Neutrophil (primary cell): ENCODE measurements around the gene ADGRG6.

Experiments
- H3K27ac ChIP-seq: fragments of 200-600 bp; sonication (generic); 2 replicates; pipeline ENCODE4 v1.5.1; 2016; ENCODE audit warnings: mild to moderate bottlenecking, moderate library complexity
- H3K27me3 ChIP-seq: fragments of 200-600 bp; sonication (generic); 2 replicates; pipeline ENCODE4 v1.6.0; 2016; ENCODE audit warnings: mild to moderate bottlenecking
- H3K36me3 ChIP-seq: fragments of 200-600 bp; sonication (generic); 2 replicates; pipeline ENCODE4 v1.5.1; 2017
- H3K4me1 ChIP-seq, 2 experiments: fragments of 200-600 bp in 1 of 2; sonication (generic) in 1 of 2; 1 replicate in 1 of 2; 2 replicates in 1 of 2; pipeline versions ENCODE4 v1.5.1 to v1.6.1; 2013 to 2016; ENCODE audit warnings: low read depth in 1 of 2, low read length in 1 of 2, mild to moderate bottlenecking in 1 of 2, moderate library complexity in 1 of 2; ENCODE audit not compliant: control insufficient read depth in 1 of 2, insufficient read depth in 1 of 2
- H3K4me3 ChIP-seq, 2 experiments: fragments of 200-600 bp in 1 of 2; sonication (generic) in 1 of 2; 1 replicate in 1 of 2; 2 replicates in 1 of 2; pipeline ENCODE4 v1.5.1; 2013 to 2016; ENCODE audit warnings: low read depth in 1 of 2, low read length in 1 of 2, mild to moderate bottlenecking in 1 of 2, moderate library complexity in 1 of 2
- H3K9me3 ChIP-seq: fragments of 200-600 bp; sonication (generic); 2 replicates; pipeline ENCODE4 v1.5.1; 2016
- CTCF ChIP-seq: fragments of 200-600 bp; sonication (generic); IDR thresholded peaks from 2 replicates; pipeline ENCODE4 v1.5.1; 2016; ENCODE audit warnings: antibody characterized with exemption

The ADGRG6 gene

DNA sequence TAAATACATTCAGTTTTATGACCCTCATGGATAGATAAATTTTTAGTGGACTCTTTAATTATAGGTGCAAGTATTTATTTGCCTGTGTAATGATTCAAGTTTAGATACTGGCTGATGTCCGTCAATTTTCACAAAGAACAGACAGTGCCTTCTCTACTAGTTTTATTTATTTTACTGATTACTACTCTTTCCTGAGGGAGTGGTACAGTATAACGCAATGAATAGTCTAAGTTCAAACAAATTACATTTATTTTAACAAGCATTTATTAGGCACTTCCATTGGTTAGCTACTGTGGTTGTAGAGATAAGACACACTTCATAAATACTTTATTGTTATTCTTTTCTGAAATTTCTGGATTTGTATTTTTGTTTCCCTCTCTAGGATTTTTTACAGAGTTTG lies 74.3 kb downstream of the ADGRG6 start:
- H3K27ac ChIP-seq = no peak overlapping the region
- H3K27me3 ChIP-seq = no peaks in the 10 kb centered on the region
- no peaks in the 10 kb centered on the region for H3K36me3 ChIP-seq
- no peaks in the 10 kb centered on the region for H3K9me3 ChIP-seq
- H3K4me3 ChIP-seq = no peak overlapping the region
- no peak for TF ChIP-seq CTCF
- H3K4me1 ChIP-seq = no peaks in the 10 kb centered on the region

GRCh38 chr6:142376800-142377496 lies 75.1 kb downstream of the ADGRG6 start:
- no peak overlapping the region for H3K4me3 ChIP-seq
- no peaks in the 10 kb centered on the region for H3K9me3 ChIP-seq
- no peak for TF ChIP-seq CTCF
- peaks cover 7% of the 10 kb centered on the region for H3K27me3 ChIP-seq
- no peaks in the 10 kb centered on the region for H3K4me1 ChIP-seq
- no peak overlapping the region for H3K27ac ChIP-seq
- H3K36me3 ChIP-seq = no peaks in the 10 kb centered on the region

DNA sequence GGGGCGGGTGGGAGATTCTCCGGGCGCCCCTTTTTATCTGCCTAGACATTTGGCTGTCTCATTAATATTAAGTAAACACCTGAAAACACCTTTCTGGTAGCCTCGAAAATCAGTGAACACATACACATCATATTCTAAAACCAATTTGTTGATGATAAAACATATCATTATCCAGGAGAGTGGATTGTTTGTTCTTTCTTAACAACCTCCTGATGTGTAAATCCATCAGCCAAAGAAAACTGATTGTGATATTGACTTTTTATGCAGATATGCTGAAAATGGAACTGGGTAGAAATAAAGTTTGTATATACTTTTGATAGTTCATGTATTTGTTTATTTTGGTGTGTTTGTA lies 75.7 kb downstream of the ADGRG6 start:
- no peaks in the 10 kb centered on the region for H3K36me3 ChIP-seq
- peaks cover 9% of the 10 kb centered on the region for H3K27me3 ChIP-seq
- no peaks in the 10 kb centered on the region for H3K9me3 ChIP-seq
- no peak for TF ChIP-seq CTCF
- no peak overlapping the region for H3K4me3 ChIP-seq
- no peak overlapping the region for H3K27ac ChIP-seq
- no peaks in the 10 kb centered on the region for H3K4me1 ChIP-seq

DNA sequence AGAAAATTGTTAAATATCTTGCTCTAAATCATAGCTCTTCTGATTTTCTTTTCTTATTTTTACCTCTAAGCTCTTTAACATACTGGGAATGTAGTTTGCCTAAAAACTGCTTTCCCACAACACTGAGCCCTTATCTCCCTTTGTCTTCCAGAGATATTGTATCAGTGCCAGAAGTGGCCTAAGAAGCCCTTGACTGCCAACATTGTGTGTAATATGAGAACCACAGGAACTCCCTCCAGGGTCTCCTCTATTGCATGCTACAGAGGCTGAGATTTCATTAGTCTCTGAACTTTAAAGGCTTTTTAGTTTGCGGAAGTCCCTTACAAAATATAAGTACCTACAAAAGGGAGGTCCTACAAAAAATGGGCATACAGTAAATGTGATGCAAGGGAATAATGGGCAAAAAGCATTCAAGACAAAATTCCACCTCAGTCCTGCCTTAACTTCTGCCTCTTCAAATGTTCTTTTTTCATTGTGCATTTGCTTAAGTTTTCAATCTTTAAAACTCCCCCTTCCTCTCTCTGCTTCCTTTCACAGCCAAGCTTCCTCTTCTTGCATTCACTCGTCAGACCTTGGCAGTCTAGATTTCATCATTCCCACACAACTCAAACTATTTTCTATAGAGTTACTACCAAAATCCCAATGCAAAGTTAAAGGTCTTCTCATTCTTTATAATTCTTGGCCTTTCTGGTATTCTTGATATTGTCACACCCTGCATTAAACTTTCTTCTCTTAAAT lies 76.5 kb downstream of the ADGRG6 start:
- TF ChIP-seq CTCF = no peak
- H3K36me3 ChIP-seq = no peaks in the 10 kb centered on the region
- peaks cover 9% of the 10 kb centered on the region for H3K27me3 ChIP-seq
- H3K27ac ChIP-seq = no peak overlapping the region
- H3K4me3 ChIP-seq = no peak overlapping the region
- H3K4me1 ChIP-seq = no peaks in the 10 kb centered on the region
- no peaks in the 10 kb centered on the region for H3K9me3 ChIP-seq

DNA sequence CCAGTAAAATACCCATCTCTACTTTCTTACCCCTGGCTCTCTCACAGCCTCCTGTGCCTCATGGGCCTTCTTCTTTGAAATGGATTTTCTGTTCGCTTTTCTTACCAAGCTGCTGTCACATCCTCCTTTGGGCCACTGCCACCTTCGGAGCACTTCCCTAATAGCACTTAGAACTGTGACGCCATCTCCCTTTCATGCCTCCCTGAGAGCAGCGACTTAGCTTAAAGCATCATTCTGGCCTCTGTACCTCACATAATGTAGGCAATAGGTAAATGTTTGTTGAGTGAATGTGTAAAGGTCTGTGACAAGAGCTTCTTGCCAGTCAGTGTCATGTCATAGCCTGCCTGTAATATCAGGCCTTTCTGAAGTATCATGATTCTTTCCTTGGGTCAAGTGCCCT lies 78.8 kb downstream of the ADGRG6 start:
- H3K4me3 ChIP-seq = no peak overlapping the region
- TF ChIP-seq CTCF = no peak
- H3K27me3 ChIP-seq = peaks cover 9% of the 10 kb centered on the region
- no peak overlapping the region for H3K27ac ChIP-seq
- no peaks in the 10 kb centered on the region for H3K36me3 ChIP-seq
- no peaks in the 10 kb centered on the region for H3K4me1 ChIP-seq
- H3K9me3 ChIP-seq = no peaks in the 10 kb centered on the region
